HepG2 (cell line): ENCODE measurements around the gene DOC2A. TPM values are rescaled to one million over a fixed set of nuclear protein-coding genes. Genes with fewer than 3 reads are reported as not detected.
A peak's percentile ranks its signal among the peaks of the same experiment; 100 is the strongest.

ENCODE experiments used
- ATAC-seq: fragments of 200-7000 bp; cut with Tn5 transposase; 3 replicates; pipeline ENCODE4 v1.9.1; 2020; ENCODE audit warnings: mild to moderate bottlenecking, moderate library complexity
- BruUV-seq: library from RNA; stranded (reverse); fragments of 400-500 nt; replicated peaks from 2 replicates; lab custom pipeline; 2021; lab: Mats Ljungman, UMichigan
- CTCF ChIA-PET: fragments of 300-600 bp; formaldehyde crosslinking; extraction: SDS; loops from one replicate; lab custom pipeline; 2021; ENCODE audit warnings: low total read pairs, inconsistent platforms, low intra/inter-chr PET ratio; lab: Yijun Ruan, JAX
- POLR2A ChIA-PET: fragments of 350-600 bp; sonication (Branson Sonifier 250); formaldehyde crosslinking; loops from one replicate; lab custom pipeline; 2020; ENCODE audit warnings: antibody characterized with exemption, inconsistent platforms; lab: Yijun Ruan, JAX
- DNase-seq: peaks from one replicate; pipeline ENCODE4 v3.0.0-alpha.2; 2015; ENCODE audit warnings: low spot score
- FAIRE-seq: peaks from 3 replicates; lab custom pipeline; 2011; peaks lifted over from hg19 to GRCh38; lab: Jason Lieb, UNC
- H2AFZ ChIP-seq: one replicate; pipeline ENCODE4 v1.6.1; 2011; ENCODE audit warnings: low read length, inconsistent platforms
- H3K27ac ChIP-seq: fragments of 300-600 bp; 3 replicates; pipeline ENCODE4 v1.8.0; 2011; ENCODE audit warnings: mixed run types, mild to moderate bottlenecking, mixed read lengths, low read length, inconsistent platforms; ENCODE audit not compliant: insufficient read depth; ENCODE audit errors: extremely low read length
- H3K27me3 ChIP-seq, 2 experiments: fragments of 200-600 bp in 1 of 2; 2 replicates in 1 of 2; 3 replicates in 1 of 2; pipeline versions ENCODE4 v1.6.0 to v1.8.0; 2011; ENCODE audit warnings: low read length in 2 of 2, mild to moderate bottlenecking in 2 of 2, moderate library complexity in 2 of 2, inconsistent platforms in 1 of 2; ENCODE audit not compliant: insufficient read depth in 2 of 2, control insufficient read depth in 1 of 2
- H3K36me3 ChIP-seq, 2 experiments: fragments of 200-600 bp in 1 of 2; replicated peaks in 1 of 2; 2 replicates in 1 of 2; 3 replicates in 1 of 2; pipeline versions ENCODE4 v1.5.1 to v1.8.0; 2011; ENCODE audit warnings: low read length in 2 of 2, inconsistent platforms in 1 of 2; ENCODE audit not compliant: insufficient read depth in 2 of 2, control insufficient read depth in 1 of 2
- H3K4me1 ChIP-seq: 2 replicates; pipeline ENCODE4 v1.5.1; 2012; ENCODE audit warnings: low read length, inconsistent platforms; ENCODE audit not compliant: insufficient read depth
- H3K4me2 ChIP-seq: 2 replicates; pipeline ENCODE4 v1.6.0; 2011; ENCODE audit warnings: low read depth, low read length, inconsistent platforms
- H3K4me3 ChIP-seq, 3 experiments: fragments of 200-600 bp in 1 of 3; sonication (generic), shearing (Covaris generic) in 1 of 3; replicated peaks in 1 of 3; 2 replicates each; pipeline ENCODE4 v1.5.1; 2011 to 2016; ENCODE audit warnings: low read length in 3 of 3, inconsistent platforms in 2 of 3, low read depth in 2 of 3, mild to moderate bottlenecking in 2 of 3, control low read depth in 1 of 3, mixed read lengths in 1 of 3; ENCODE audit not compliant: insufficient read depth in 1 of 3
- H3K79me2 ChIP-seq: one replicate; pipeline ENCODE4 v1.6.1; 2011; ENCODE audit warnings: low read length, inconsistent platforms; ENCODE audit not compliant: insufficient read depth
- H3K9ac ChIP-seq: 2 replicates; pipeline ENCODE4 v1.6.0; 2011; ENCODE audit warnings: mild to moderate bottlenecking, low read depth, low read length, inconsistent platforms; ENCODE audit not compliant: insufficient read depth
- H3K9me3 ChIP-seq: 2 replicates; pipeline ENCODE4 v1.5.1; 2012; ENCODE audit warnings: mild to moderate bottlenecking, low read length
- H4K20me1 ChIP-seq: 2 replicates; pipeline ENCODE4 v1.6.0; 2011; ENCODE audit warnings: inconsistent platforms, mild to moderate bottlenecking, low read length, moderate library complexity; ENCODE audit not compliant: insufficient read depth
- DZIP1 ChIP-seq: sonication (generic); formaldehyde crosslinking; IDR thresholded peaks from 2 replicates; pipeline ENCODE4 v1.5.0; 2020; ENCODE audit warnings: mild to moderate bottlenecking, missing genetic modification reagents
- GPBP1L1 ChIP-seq: sonication (generic); formaldehyde crosslinking; IDR thresholded peaks from 2 replicates; pipeline ENCODE4 v1.5.0; 2020; ENCODE audit warnings: mild to moderate bottlenecking, missing genetic modification reagents
- KAT2B ChIP-seq: fragments of 150-350 bp; IDR thresholded peaks from 2 replicates; pipeline ENCODE4 v1.6.1; 2014; ENCODE audit warnings: low read depth, low read length, borderline replicate concordance
- NFAT5 ChIP-seq: sonication (generic); formaldehyde crosslinking; IDR thresholded peaks from 2 replicates; pipeline ENCODE4 v1.4.0; 2020; ENCODE audit warnings: missing genetic modification reagents
- NFE2L1 ChIP-seq: sonication (generic); formaldehyde crosslinking; IDR thresholded peaks from 2 replicates; pipeline ENCODE4 v1.4.0; 2020; ENCODE audit warnings: missing genetic modification reagents, mild to moderate bottlenecking, borderline replicate concordance
- POLR2A ChIP-seq, 2 experiments: IDR thresholded peaks; 2 replicates each; pipeline ENCODE4 v1.6.1; 2011; ENCODE audit warnings: low read depth in 2 of 2, low read length in 2 of 2, mild to moderate bottlenecking in 1 of 2, moderate library complexity in 1 of 2; ENCODE audit not compliant: insufficient read depth in 1 of 2
- POLR2G ChIP-seq: fragments of 200-400 bp; formaldehyde crosslinking; IDR thresholded peaks from 2 replicates; pipeline ENCODE4 v1.6.1; 2018; ENCODE audit warnings: mild to moderate bottlenecking, low read depth, low read length, moderate library complexity
- RFX1 ChIP-seq: fragments of 450-650 bp; IDR thresholded peaks from 2 replicates; pipeline ENCODE4 v1.6.1; 2017
- U2AF1 ChIP-seq: fragments of 200-400 bp; formaldehyde crosslinking; optimal IDR thresholded peaks from 2 replicates; pipeline ENCODE3; 2017; ENCODE audit warnings: mild to moderate bottlenecking, low read depth, low read length
- ZKSCAN1 ChIP-seq: fragments of 150-350 bp; IDR thresholded peaks from 2 replicates; pipeline ENCODE4 v1.6.1; 2014; ENCODE audit warnings: low read length
- ZNF207 ChIP-seq: fragments of 450-650 bp; IDR thresholded peaks from 2 replicates; pipeline ENCODE4 v1.6.1; 2016; ENCODE audit warnings: antibody characterized with exemption, borderline replicate concordance
- ZNF235 ChIP-seq: sonication (generic); formaldehyde crosslinking; IDR thresholded peaks from 2 replicates; pipeline ENCODE4 v1.8.1; 2023; ENCODE audit warnings: mild to moderate bottlenecking, missing genetic modification reagents, borderline replicate concordance
- ZNF460 ChIP-seq: sonication (generic); formaldehyde crosslinking; IDR thresholded peaks from 2 replicates; pipeline ENCODE4 v1.5.1; 2020; ENCODE audit warnings: missing genetic modification reagents, mild to moderate bottlenecking, borderline replicate concordance
- ZNF772 ChIP-seq: sonication (generic); formaldehyde crosslinking; IDR thresholded peaks from 2 replicates; pipeline ENCODE4 v1.5.0; 2020; ENCODE audit warnings: mild to moderate bottlenecking, missing genetic modification reagents
- ZSCAN21 ChIP-seq: sonication (generic); formaldehyde crosslinking; IDR thresholded peaks from 2 replicates; pipeline ENCODE4 v1.8.0; 2022; ENCODE audit warnings: mild to moderate bottlenecking, missing genetic modification reagents, moderate library complexity, borderline replicate concordance
- WGBS: methylation state at CpG from one replicate; pipeline ENCODE4 v1.1.6; 2017; ENCODE audit warnings: low lambda C conversion rate; 5-methylcytosine and 5-hydroxymethylcytosine counted together
- in situ Hi-C: cut with HindIII; loops from 2 replicates; pipeline ENCODE4 v1.10.0; 2017; ENCODE audit warnings: low pct_unique_long_range_greater_than_20kb; ENCODE audit not compliant: extremely low pct_ligation_motif_present
- intact Hi-C: fragments of 100-400 bp; cut with micrococcal nuclease; formaldehyde crosslinking; loops from one replicate; pipeline ENCODE4 v1.10.0; 2022; ENCODE audit not compliant: unreplicated experiment
- polyA plus RNA-seq, 8 experiments: library from polyadenylated mRNA; depleted of rRNA in 3 of 8; stranded (reverse) in 7 of 8; unstranded in 1 of 8; fragments of >200 nt; fragmentation: Illumina TruSeq in 4 of 8; extraction: Trizol in 4 of 8; gene quantifications; 2 replicates each; pipeline versions ENCODE4 v1.2.1 to v1.2.3, GENCODE V29; 2011 to 2016; ENCODE audit warnings: low read depth in 4 of 8, missing spikeins in 1 of 8, mixed read lengths in 1 of 8; ENCODE audit not compliant: insufficient read depth in 1 of 8
- total RNA-seq, 5 experiments: library from RNA; depleted of rRNA; stranded (reverse); fragments of >200 nt; fragmentation: Illumina TruSeq; extraction: Trizol; gene quantifications; 2 replicates each; pipeline ENCODE4 v1.2.3, GENCODE V29; 2016; ENCODE audit warnings: low read depth in 1 of 5

Gene DOC2A
- total and polyA plus RNA-seq, 2 of the 13 experiments (the other 11 are each of a cell fraction or from before 2014, with no cell fraction given) = 0.15 to 0.55 TPM

- ChIA-PET CTCF (no interaction called here), POLR2A (interaction anchor here (1.2 to 2.0 kb wide), 3 partner anchors 16 to 185 kb away, joined by 3 to 10 read pairs (median 6); partner anchors contain the start of gene KCTD13)
- intact Hi-C loops (no loop called here), in situ Hi-C loops (no loop called here)
- no peak overlapping the region for H3K4me2 ChIP-seq
- FAIRE-seq = no peak
- H2AFZ ChIP-seq = no peak overlapping the region
- H3K9me3 ChIP-seq = no peaks in the 10 kb centered on the region
- WGBS = 92% methylated on average over 7 of the region's 7 CpGs
- no peak overlapping the region for H3K4me3 ChIP-seq
- H3K79me2 ChIP-seq = peaks cover 9% of the 10 kb centered on the region
- no peaks in the 10 kb centered on the region for H4K20me1 ChIP-seq
- no peak overlapping the region for H3K27ac ChIP-seq
- H3K4me1 ChIP-seq = peaks cover 22% of the 10 kb centered on the region
- BruUV-seq = no TSS peak
- peaks cover 0 to 5% of the 10 kb centered on the region in 2 experiments; a peak in 1 of 5 replicates for H3K27me3 ChIP-seq
- no peak overlapping the region for H3K9ac ChIP-seq
- no peak for DNase-seq
- no peak for ATAC-seq
- H3K36me3 ChIP-seq = peaks cover 23 to 55% of the 10 kb centered on the region in 2 experiments
- TF ChIP-seq ZNF460 (CRISPR knock-in tag) = no peak
- TF ChIP-seq ZNF207 = no peak
- TF ChIP-seq ZNF772 (CRISPR knock-in tag) = no peak
- TF ChIP-seq DZIP1 = no peak
- no peak for TF ChIP-seq ZNF235
- TF ChIP-seq RFX1 = no peak
- TF ChIP-seq POLR2G = peak; percentile 20; the same call in 1 of the 2 replicates
- no peak for TF ChIP-seq NFAT5 (CRISPR knock-in tag)
- peak in 1 of 2 experiments; percentile 37; a peak in 1 of 4 replicates for TF ChIP-seq POLR2A (IDR thresholded peaks at IDR 0.05; ENCODE audit: insufficient read depth in 1 of 2, low read depth in 2 of 2, low read length in 2 of 2)
- TF ChIP-seq GPBP1L1 (CRISPR knock-in tag) = no peak
- TF ChIP-seq NFE2L1 (CRISPR knock-in tag) = no peak
- TF ChIP-seq U2AF1 = peak; percentile 31
- no peak for TF ChIP-seq KAT2B
- no peak for TF ChIP-seq ZKSCAN1
- no peak for TF ChIP-seq ZSCAN21 (CRISPR knock-in tag)
These were observed 18.4 kb downstream of the DOC2A start for GRCh38 chr16:29992344-29992967.
